Smooth muscle cell (in vitro differentiated cells): ENCODE data around the gene ATP5F1D. TPM values are rescaled to one million over a fixed set of nuclear protein-coding genes. Genes with fewer than 3 reads are reported as not detected.
A peak's percentile ranks its signal among the peaks of the same experiment; 100 is the strongest.

Source experiments
- DNase-seq: peaks from one replicate; lab custom pipeline; 2025; ENCODE audit not compliant: unreplicated experiment; lab: John Stamatoyannopoulos, UW
- H2AFZ ChIP-seq: fragments of 200-600 bp; sonication (generic); 2 replicates; pipeline ENCODE4 v1.6.0; 2016; ENCODE audit warnings: antibody characterized with exemption, low read depth, mild to moderate bottlenecking
- H3F3A ChIP-seq: fragments of 200-600 bp; sonication (generic); 2 replicates; pipeline ENCODE4 v1.6.0; 2017; ENCODE audit warnings: antibody characterized with exemption, low read depth
- H3K27ac ChIP-seq: fragments of 200-600 bp; sonication (generic); 2 replicates; pipeline ENCODE4 v1.5.1; 2016; ENCODE audit warnings: low read depth, mild to moderate bottlenecking
- H3K27me3 ChIP-seq: fragments of 200-600 bp; sonication (generic); 2 replicates; pipeline ENCODE4 v1.6.1; 2016; ENCODE audit warnings: low read depth, mild to moderate bottlenecking
- H3K36me3 ChIP-seq: fragments of 200-600 bp; sonication (generic); 2 replicates; pipeline ENCODE4 v1.5.1; 2016; ENCODE audit warnings: low read depth
- H3K4me1 ChIP-seq: fragments of 200-600 bp; sonication (generic); 2 replicates; pipeline ENCODE4 v1.5.1; 2016; ENCODE audit warnings: low read depth
- H3K4me2 ChIP-seq: fragments of 200-600 bp; sonication (generic); 2 replicates; pipeline ENCODE4 v1.6.0; 2016; ENCODE audit warnings: mild to moderate bottlenecking
- H3K4me3 ChIP-seq: fragments of 200-600 bp; sonication (generic); 2 replicates; pipeline ENCODE4 v1.5.1; 2016; ENCODE audit warnings: mild to moderate bottlenecking
- H3K79me2 ChIP-seq: fragments of 200-600 bp; sonication (generic); 2 replicates; pipeline ENCODE4 v1.6.0; 2016; ENCODE audit warnings: low read depth, mild to moderate bottlenecking
- H3K9ac ChIP-seq: fragments of 200-600 bp; sonication (generic); 2 replicates; pipeline ENCODE4 v1.6.0; 2016; ENCODE audit warnings: low read depth
- H3K9me3 ChIP-seq: fragments of 200-600 bp; sonication (generic); replicated peaks from 2 replicates; pipeline ENCODE4 v1.5.1; 2016; ENCODE audit warnings: low read depth
- H4K20me1 ChIP-seq: fragments of 200-600 bp; sonication (generic); 2 replicates; pipeline ENCODE4 v1.6.0; 2016; ENCODE audit warnings: low read depth
- CTCF ChIP-seq: fragments of 200-600 bp; sonication (generic); IDR thresholded peaks from 2 replicates; pipeline ENCODE4 v1.5.1; 2017; ENCODE audit warnings: borderline replicate concordance, mild to moderate bottlenecking, antibody characterized with exemption; ENCODE audit not compliant: insufficient read depth, poor library complexity, severe bottlenecking
- WGBS: methylation state at CpG from one replicate; pipeline ENCODE4 v1.1.7; 2016; ENCODE audit warnings: low lambda C conversion rate; 5-methylcytosine and 5-hydroxymethylcytosine counted together
- polyA plus RNA-seq: library from polyadenylated mRNA; unstranded; fragments of >200 nt; fragmentation: Nextera tagmentation; extraction: Ambion mirVana; gene quantifications from 2 replicates; pipeline ENCODE4 v1.2.1, GENCODE V29; 2016
- total RNA-seq: library from RNA; depleted of rRNA; stranded (reverse); fragments of >200 nt; gene quantifications from 2 replicates; pipeline ENCODE4 v1.2.3, GENCODE V29; 2014

The ATP5F1D gene
- total and polyA plus RNA-seq, 2 experiments from 2014 or later = 68.8 to 272 TPM

- Histone ChIP-seq H3K4me1 (peaks cover 48% of the 10 kb centered on the region), H3K9ac (peak within 1 kb of the TSS; percentile 89), H2AFZ (no peak within 1 kb of the TSS), H3K27me3 (no peaks in the 10 kb centered on the region), H3K79me2 (peaks cover 43% of the 10 kb centered on the region), H3K4me3 (peak within 1 kb of the TSS; percentile 67), H3K4me2 (peak within 1 kb of the TSS; percentile 91), H3F3A (peaks cover 54% of the 10 kb centered on the region), H3K27ac (peak within 1 kb of the TSS; percentile 94), H3K36me3 (peaks cover 8% of the 10 kb centered on the region), H4K20me1 (peaks cover 50% of the 10 kb centered on the region), H3K9me3 (no peaks in the 10 kb centered on the region)
- under 1% methylated on average over 26 of the region's 50 CpGs for WGBS
- no peak for TF ChIP-seq CTCF
- DNase-seq = peak; percentile 97
These were observed 27.5 kb downstream of the ATP5F1D start, which contains the start of gene CIRBP for GRCh38 chr19:1269065-1269477. Gene CIRBP, plus strand, starts transcription at chr19:1269332. Its CDS starts 1,602 bp downstream, at chr19:1270934.

GRCh38 chr19:1269478-1270212 lies 28.1 kb downstream of the ATP5F1D start:
- peak; percentile 1 for TF ChIP-seq CTCF
- DNase-seq = peak; percentile 82
- H3K9ac ChIP-seq = peak overlapping the region; percentile 89
- H4K20me1 ChIP-seq = peaks cover 53% of the 10 kb centered on the region
- H3F3A ChIP-seq = peaks cover 58% of the 10 kb centered on the region
- H3K27ac ChIP-seq = peak overlapping the region; percentile 94
- peaks cover 52% of the 10 kb centered on the region for H3K4me1 ChIP-seq
- 1% methylated on average over 51 of the region's 64 CpGs for WGBS
- no peaks in the 10 kb centered on the region for H3K9me3 ChIP-seq
- H3K4me2 ChIP-seq = peak overlapping the region; percentile 87
- H3K27me3 ChIP-seq = no peaks in the 10 kb centered on the region
- peaks cover 8% of the 10 kb centered on the region for H3K36me3 ChIP-seq
- H3K4me3 ChIP-seq = peak overlapping the region; percentile 67
- peaks cover 48% of the 10 kb centered on the region for H3K79me2 ChIP-seq
- H2AFZ ChIP-seq = no peak overlapping the region

- Histone ChIP-seq H3K9me3 (no peaks in the 10 kb centered on the region), H3K27me3 (no peaks in the 10 kb centered on the region), H2AFZ (no peak overlapping the region), H3K79me2 (peaks cover 51% of the 10 kb centered on the region), H3K9ac (peak overlapping the region; percentile 89), H3K4me3 (peak overlapping the region; percentile 67), H3K36me3 (peaks cover 8% of the 10 kb centered on the region), H3K27ac (peak overlapping the region; percentile 94), H3K4me2 (peak overlapping the region; percentile 87), H3K4me1 (peaks cover 51% of the 10 kb centered on the region), H4K20me1 (peaks cover 53% of the 10 kb centered on the region), H3F3A (peaks cover 63% of the 10 kb centered on the region)
- no peak for DNase-seq
- 55% methylated on average over 8 of the region's 8 CpGs for WGBS
- no peak for TF ChIP-seq CTCF
These were observed 28.8 kb downstream of the ATP5F1D start for GRCh38 chr19:1270213-1270853.
